GM19035 (cell line): ENCODE results near the gene ABHD5.

ENCODE experiments used
- ATAC-seq: cut with Tn5 transposase; IDR thresholded peaks from one replicate; pipeline ENCODE4 v1.9.1; 2021; ENCODE audit not compliant: unreplicated experiment

ABHD5 gene

DNA sequence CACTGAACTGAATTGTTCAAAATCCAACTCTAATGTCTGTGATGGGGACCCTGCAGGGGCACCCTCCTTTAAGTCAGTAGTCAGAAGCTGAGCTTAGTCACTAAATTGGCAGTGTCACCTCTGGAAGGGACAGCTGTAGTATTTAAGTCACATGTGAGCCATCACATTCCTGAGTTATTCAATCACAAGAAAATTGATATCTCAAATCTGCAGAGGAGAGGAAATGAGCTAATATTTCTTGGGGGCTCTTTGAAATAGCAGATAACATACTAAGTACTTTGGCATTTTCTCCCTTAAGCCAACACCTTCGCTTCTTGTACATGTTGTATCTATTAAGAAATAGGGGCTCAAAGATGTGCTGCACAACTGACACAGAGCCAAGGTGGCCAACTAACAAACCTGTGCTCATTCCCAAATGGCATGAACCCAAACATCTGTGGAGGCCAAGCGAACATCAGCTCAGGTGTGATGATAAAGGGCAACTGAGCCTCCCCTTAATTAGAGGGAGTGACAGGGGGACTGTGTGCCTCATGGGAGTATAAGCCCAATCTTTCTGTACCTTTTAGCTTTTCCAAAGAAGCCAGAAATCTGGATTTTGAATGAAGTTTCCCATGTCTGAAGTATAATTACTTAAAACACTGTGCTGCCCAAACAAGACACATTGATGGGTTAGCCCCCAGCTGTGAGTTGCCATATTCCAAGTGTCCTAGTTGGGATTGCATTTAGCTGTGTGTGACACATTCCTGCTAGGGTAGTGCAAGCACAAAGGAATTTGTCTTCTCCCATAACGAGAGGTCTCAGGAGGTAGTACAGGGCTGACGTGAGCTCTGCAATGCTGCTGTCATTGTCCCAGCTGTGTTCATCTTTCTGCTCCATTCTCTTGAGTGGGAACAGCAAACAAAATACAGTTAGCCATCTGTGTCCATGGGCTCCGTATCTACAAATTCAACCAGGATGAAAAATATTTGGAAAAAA is 63.3 kb downstream of the ABHD5 start:
- ATAC-seq: no peak

GRCh38 chr3:43755516-43756200 is 64.9 kb downstream of the ABHD5 start:
- no peak for ATAC-seq

DNA sequence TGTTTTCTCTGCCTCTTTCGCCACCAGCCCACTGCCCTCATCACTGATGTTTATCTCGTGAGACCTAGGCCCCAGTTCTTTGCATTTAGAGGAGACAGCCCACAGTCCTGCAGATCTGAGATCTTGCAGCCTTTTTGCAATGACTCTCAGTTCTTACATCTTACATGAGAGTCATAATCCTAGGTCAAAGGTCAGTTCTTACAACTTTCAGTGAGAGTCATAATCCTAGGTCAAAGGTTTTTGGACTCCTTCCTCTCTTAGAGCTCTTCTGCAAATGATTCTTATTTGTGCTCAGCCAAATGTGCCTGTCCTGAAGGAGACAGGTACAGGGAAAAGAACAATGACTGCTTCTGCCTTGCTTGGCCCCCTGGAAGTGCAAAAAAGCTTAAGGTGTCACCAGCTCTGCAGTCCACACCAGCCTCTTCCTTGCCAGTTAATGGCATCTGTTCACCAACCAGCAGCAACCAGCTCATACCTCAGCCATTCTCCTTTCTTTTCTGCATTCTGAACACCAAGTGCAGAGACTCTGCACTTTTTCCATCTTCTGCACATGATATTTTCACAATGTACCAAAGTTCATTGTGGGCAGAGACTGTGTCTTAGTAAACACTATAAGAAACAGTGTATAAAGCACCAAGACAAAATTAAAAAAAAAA is 67.1 kb downstream of the ABHD5 start:
- no peak for ATAC-seq

DNA sequence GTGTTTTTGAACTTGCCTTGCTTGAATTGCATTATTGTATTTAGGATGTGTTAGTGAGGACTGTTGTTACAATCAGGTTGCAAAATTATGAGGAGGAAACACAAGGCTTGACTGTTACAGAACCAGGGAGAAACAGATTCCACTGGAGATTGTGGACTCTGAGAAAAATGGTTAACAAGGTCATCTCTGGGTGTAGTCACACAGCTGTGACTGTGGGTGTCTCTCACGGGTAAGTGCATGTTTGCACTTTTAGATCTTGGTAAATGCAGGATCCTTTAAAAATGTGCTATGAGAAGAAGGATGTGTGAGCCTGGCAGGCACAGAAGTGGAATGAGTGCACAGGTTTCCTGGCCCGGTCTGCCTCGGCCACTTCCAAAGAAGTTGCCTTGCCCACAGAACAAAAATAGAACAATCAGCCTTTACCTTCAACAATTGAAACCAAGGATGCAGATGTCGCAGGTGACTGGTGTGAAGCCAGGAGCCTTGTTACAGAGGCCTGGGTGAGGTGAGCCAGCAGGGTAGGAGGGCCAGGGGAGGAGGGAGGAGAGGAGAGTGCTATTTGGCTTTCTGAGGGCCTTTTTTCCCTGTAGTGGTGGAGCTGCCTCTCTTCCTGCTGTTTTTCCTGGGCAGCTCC is 68.0 kb downstream of the ABHD5 start:
- no peak for ATAC-seq

DNA sequence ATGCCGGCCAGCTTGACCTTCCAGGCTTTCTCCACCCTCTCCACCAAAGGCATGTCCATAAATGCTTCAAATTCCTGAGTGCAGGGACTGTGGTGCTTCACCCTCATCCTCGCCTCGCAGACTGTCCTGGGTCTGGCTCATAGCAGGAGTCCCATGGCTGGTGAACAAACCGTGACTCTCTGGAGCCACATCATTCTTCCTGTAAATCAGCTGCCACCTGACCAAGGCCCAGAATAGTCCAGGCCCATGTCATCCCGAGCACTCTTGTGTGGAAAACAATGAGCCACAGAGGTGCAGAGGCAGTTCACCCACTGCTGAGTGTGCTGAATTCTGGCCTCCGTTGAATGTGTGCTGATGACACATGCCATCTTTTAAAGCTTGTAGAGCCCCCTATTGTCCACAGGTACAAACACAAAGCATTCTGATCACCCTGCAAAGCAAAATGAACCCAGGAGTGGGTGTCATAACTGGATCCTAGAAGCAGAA is 68.6 kb downstream of the ABHD5 start:
- ATAC-seq: no peak

GRCh38 chr3:43759938-43760337 is 69.2 kb downstream of the ABHD5 start:
- ATAC-seq: no peak

DNA sequence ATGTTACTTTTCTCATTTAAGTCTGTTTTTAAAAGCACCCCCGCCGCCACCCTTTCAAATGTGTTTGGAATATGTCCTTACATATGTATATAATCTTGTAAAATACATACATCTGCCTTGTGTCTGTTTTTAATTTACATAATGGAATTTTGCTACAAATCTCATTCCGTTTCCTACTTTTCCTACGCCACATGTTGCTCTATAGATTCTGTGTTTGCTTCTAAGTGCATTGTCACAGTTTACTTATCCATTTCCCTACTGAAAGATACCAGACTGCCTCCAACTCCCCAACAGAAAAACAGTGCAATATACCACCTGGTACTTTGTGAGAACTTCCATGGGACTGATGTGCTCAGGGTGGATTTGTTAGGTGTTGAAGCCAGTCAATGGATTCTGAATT is 70.2 kb downstream of the ABHD5 start:
- no peak for ATAC-seq

DNA sequence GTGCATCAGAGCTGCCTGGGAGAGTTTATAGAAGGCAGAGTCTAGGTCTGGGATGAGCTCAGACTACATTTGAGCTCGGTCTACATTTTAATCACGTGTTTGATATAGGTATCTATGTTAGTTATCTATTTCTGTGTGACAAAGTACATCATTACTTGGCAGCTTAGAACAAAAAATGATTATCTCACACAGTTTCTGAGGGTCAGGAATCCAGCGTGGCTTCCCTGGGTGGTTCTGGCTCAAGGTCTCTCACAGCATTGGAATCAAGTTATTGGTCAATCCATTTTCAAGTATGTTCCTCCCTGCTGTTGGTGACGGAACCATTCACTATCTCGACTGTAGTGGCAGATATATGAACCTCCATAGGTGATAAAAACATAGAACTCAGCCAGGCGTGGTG is 71.7 kb downstream of the ABHD5 start:
- no peak for ATAC-seq

GRCh38 chr3:43764056-43764455 is 73.3 kb downstream of the ABHD5 start:
- ATAC-seq: no peak

DNA sequence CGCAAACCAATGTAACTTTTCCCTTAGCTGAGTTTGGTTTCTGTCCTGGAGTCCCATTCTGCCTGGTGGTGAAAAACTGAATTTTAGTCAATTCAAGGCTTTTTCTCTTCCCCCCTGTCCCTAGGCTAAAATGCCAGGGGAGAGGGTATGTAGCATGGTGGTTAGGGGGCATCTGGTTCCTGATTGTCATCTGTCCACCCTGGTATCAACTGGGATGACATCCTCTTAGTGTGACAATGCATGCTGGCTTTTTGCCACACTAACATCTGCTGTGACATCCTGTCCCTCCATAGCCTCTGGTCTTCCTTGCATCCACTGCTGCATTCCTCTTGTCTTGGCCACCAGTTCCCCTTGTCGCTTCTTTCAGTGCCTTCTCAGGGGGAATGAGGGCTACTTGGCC is 73.7 kb downstream of the ABHD5 start:
- ATAC-seq: no peak

GRCh38 chr3:43765521-43765971 is 74.8 kb downstream of the ABHD5 start:
- no peak for ATAC-seq

DNA sequence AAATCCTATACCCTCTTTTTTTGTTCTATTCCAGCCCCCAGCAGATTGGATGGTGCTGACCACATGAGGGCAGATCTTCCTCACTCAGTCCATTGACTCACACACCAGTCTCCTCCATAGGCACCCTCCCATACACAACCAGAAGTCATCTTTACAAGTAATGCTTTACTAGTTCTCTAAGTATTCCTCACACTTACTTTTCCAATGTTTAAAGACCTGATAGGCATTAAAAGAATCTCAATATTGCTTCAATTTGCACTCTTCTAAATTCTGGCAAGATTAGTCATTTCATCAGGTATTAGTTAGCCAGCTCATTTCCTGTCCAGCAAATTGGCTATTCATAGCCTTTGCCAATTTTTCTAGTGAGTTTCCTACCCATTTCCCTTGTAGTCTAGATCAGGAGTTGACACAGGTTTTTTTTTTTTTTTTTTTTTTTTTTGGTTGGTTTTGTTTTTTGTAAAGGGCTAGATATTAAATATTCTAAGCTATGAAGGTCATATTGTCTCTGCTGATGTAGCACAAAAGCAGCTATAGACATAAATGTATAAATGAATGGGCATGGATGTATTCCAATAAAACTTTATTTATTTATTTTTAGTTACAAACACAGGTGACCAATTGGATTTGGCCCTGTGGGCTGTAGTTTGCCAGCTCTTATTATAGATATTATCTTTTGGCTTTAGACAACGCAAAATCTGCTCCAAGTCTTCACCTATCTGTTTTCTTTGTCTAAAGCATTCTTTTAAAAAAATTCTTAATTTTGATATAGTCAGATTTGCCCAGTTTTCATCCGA is 76.1 kb downstream of the ABHD5 start:
- no peak for ATAC-seq

DNA sequence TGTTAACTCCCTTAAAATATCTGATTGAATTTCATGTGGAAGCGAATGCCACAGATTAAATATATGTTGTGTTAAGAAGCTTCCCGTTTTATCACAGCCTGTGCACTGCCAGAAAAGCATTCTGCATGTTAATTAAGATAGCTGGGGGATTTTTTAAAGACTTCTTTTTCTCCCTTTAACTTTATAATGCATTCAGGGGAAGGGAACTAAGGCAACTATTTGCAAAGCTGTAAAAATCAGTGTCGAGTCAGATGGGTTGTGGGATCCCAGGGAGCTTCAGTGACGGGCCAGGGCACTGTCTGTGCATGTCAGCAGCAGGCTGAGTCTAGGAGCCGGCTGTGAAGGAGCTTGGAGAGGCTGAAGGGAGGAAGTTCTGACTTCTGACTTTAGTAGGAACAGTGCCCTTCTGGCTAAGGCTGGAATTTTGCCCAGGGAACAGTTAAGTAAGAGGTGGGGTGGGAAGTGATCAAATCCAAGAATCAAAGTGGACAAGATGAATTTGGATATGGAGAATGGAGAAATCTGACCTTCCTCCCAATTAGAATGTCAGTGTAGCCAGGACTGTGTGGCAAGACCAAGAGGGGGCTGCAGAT is 77.7 kb downstream of the ABHD5 start:
- ATAC-seq: no peak

DNA sequence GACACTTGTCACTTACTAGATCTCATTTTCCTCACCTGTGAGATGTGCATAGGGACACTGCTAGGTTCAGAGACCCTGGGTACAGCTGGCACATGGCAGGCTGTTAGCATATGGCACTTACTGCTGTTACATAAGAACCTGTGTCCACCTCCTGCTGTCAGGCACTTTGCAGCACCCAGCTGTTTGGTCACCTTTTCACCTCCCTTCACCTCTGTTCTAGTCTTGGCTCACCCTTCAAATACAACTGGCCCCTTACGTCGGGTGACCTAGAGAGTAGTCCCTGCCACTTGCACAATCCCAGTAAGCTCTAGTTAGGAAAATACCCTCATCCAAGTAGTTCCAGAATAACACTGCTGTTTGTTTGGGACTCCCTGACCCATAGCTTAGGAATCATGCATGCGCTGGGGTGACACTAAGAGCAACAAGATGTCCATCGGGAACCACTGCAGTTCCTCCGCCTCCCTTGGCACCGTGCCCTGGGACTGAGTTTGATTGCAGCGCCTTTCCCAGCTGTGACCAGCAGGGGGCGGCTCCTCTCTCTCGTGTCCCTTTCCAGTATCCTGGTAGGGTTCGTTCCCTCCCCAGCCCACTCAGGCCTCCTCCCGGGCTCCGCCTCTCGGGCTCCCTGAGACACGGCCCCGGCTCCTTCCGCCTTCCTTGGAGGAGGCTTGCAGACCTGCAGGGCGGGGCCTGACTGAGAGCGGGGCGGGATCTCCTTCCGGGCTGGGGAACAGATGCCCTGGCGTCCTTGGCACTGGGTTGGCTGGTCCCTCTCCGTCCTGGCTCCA is 78.6 kb downstream of the ABHD5 start:
- peak; percentile 59 for ATAC-seq

GRCh38 chr3:43769885-43770425 is 79.2 kb downstream of the ABHD5 start:
- no peak for ATAC-seq

- no peak for ATAC-seq
These were observed 79.8 kb downstream of the ABHD5 start for GRCh38 chr3:43770426-43771103.

- ATAC-seq: no peak
These were observed 80.9 kb downstream of the ABHD5 start for GRCh38 chr3:43771610-43772009.
